GM21529 (cell line): ENCODE results near the gene MOCS2.
A peak's percentile ranks its signal among the peaks of the same experiment; 100 is the strongest.

Source experiments
- ATAC-seq: cut with Tn5 transposase; IDR thresholded peaks from one replicate; pipeline ENCODE4 v1.9.1; 2021; ENCODE audit not compliant: unreplicated experiment

The MOCS2 gene

GRCh38 chr5:53095217-53095616 lies 14.3 kb downstream of the MOCS2 start:
- ATAC-seq, result no peak

GRCh38 chr5:53092242-53092641 lies 17.3 kb downstream of the MOCS2 start:
- ATAC-seq, result no peak

- ATAC-seq, result no peak
These were observed 18.3 kb downstream of the MOCS2 start for GRCh38 chr5:53091289-53091688.

- ATAC-seq, result no peak
These were observed 19.3 kb downstream of the MOCS2 start for GRCh38 chr5:53090229-53090628.

GRCh38 chr5:53089481-53089991 lies 20.0 kb downstream of the MOCS2 start:
- ATAC-seq, result peak; percentile 93

- no peak for ATAC-seq
These were observed 21.9 kb downstream of the MOCS2 start for GRCh38 chr5:53087621-53088121.

GRCh38 chr5:53087171-53087570 lies 22.4 kb downstream of the MOCS2 start:
- ATAC-seq, result no peak

GRCh38 chr5:53084546-53085255 lies 24.9 kb downstream of the MOCS2 start:
- ATAC-seq, result no peak

GRCh38 chr5:53083927-53084326 lies 25.6 kb downstream of the MOCS2 start:
- ATAC-seq, result no peak

- no peak for ATAC-seq
These were observed 29.3 kb downstream of the MOCS2 start for GRCh38 chr5:53080271-53080670.

- no peak for ATAC-seq
These were observed 33.5 kb downstream of the MOCS2 start for GRCh38 chr5:53076014-53076583.

- ATAC-seq, result no peak
These were observed 36.2 kb downstream of the MOCS2 start for GRCh38 chr5:53073348-53073747.

- no peak for ATAC-seq
These were observed 37.8 kb downstream of the MOCS2 start for GRCh38 chr5:53071738-53072137.

- no peak for ATAC-seq
These were observed 38.3 kb downstream of the MOCS2 start for GRCh38 chr5:53071298-53071697.

- ATAC-seq, result no peak
These were observed 39.9 kb downstream of the MOCS2 start for GRCh38 chr5:53069626-53070025.

- ATAC-seq, result no peak
These were observed 41.2 kb downstream of the MOCS2 start for GRCh38 chr5:53068291-53068836.

GRCh38 chr5:53067641-53068040 lies 41.9 kb downstream of the MOCS2 start:
- ATAC-seq, result no peak

- no peak for ATAC-seq
These were observed 43.5 kb downstream of the MOCS2 start for GRCh38 chr5:53066088-53066487.

GRCh38 chr5:53063791-53064190 lies 45.8 kb downstream of the MOCS2 start:
- ATAC-seq, result no peak

GRCh38 chr5:53063176-53063575 lies 46.4 kb downstream of the MOCS2 start:
- no peak for ATAC-seq

GRCh38 chr5:53059281-53059680 lies 50.3 kb downstream of the MOCS2 start:
- no peak for ATAC-seq

GRCh38 chr5:53055365-53055764 lies 54.2 kb downstream of the MOCS2 start:
- no peak for ATAC-seq
